Kidney (tissue), 14 donors: Measurements from ENCODE around the gene ANAPC15. TPM values are rescaled to one million over a fixed set of nuclear protein-coding genes. Genes with fewer than 3 reads are reported as not detected.

Source experiments
- DNase-seq, 5 donors: peaks; one replicate each; pipeline ENCODE4 v3.0.0-alpha.2; 2013 to 2020
- FAIRE-seq: peaks from 2 replicates; lab custom pipeline; 2012; peaks lifted over from hg19 to GRCh38; lab: Jason Lieb, UNC
- H3K27ac ChIP-seq, 2 donors: one replicate each; pipeline ENCODE4 v1.7.0; 2013; ENCODE audit warnings: low read depth in 2 of 2, low read length in 2 of 2, inconsistent platforms in 1 of 2
- H3K27me3 ChIP-seq: one replicate; pipeline ENCODE4 v1.7.1; 2013; ENCODE audit warnings: low read length, inconsistent platforms; ENCODE audit not compliant: control insufficient read depth, insufficient read depth
- H3K36me3 ChIP-seq, 3 donors: one replicate each; pipeline versions ENCODE4 v1.7.0 to v1.7.1; 2013; ENCODE audit warnings: low read length in 3 of 3, control low read depth in 1 of 3, inconsistent platforms in 1 of 3; ENCODE audit not compliant: insufficient read depth in 3 of 3, control insufficient read depth in 2 of 3
- H3K4me1 ChIP-seq, 3 donors: one replicate each; pipeline versions ENCODE4 v1.7.0 to v1.7.1; 2013; ENCODE audit warnings: low read length in 3 of 3, inconsistent platforms in 1 of 3, low read depth in 1 of 3; ENCODE audit not compliant: control insufficient read depth in 2 of 3, insufficient read depth in 2 of 3
- H3K4me3 ChIP-seq, 3 donors: one replicate each; pipeline versions ENCODE4 v1.7.0 to v1.8.1; 2013; ENCODE audit warnings: low read length in 3 of 3, control low read depth in 1 of 3, inconsistent platforms in 1 of 3
- H3K9ac ChIP-seq, 3 donors: one replicate each; pipeline versions ENCODE4 v1.7.0 to v1.7.1; 2013; ENCODE audit warnings: low read length in 3 of 3, control low read depth in 1 of 3, inconsistent platforms in 1 of 3
- H3K9me3 ChIP-seq, 3 donors: one replicate each; pipeline versions ENCODE4 v1.7.0 to v1.7.1; 2013; ENCODE audit warnings: low read length in 3 of 3, control low read depth in 1 of 3, inconsistent platforms in 1 of 3; ENCODE audit not compliant: control insufficient read depth in 2 of 3, insufficient read depth in 1 of 3
- CTCF ChIP-seq: IDR thresholded peaks from 3 replicates; pipeline ENCODE4 v1.5.1; 2012; ENCODE audit warnings: mild to moderate bottlenecking, moderate library complexity, borderline replicate concordance; ENCODE audit not compliant: insufficient read depth; ENCODE audit errors: extremely low read depth
- intact Hi-C: fragments of 100-400 bp; cut with DNase I; formaldehyde crosslinking; loops from one replicate; pipeline ENCODE4 v1.11.1; 2022
- polyA plus RNA-seq: library from polyadenylated mRNA; stranded (reverse); fragments of 350-450 nt; fragmentation: Illumina TruSeq; extraction: RNeasy Lipid Tissue Mini Kit (QIAGEN cat#74804); gene quantifications from one replicate; pipeline ENCODE4 v1.2.3, GENCODE V29; 2014; ENCODE audit warnings: low read depth, low replicate concordance; ENCODE audit not compliant: insufficient read depth
- total RNA-seq: library from RNA; stranded (reverse); fragmentation: NEBNext Ultra II Directional; extraction: Animal tissue kit (Norgen Biotek cat#: 25700); gene quantifications from one replicate; pipeline ENCODE4 v1.2.1, GENCODE V29; 2021
- donor health status: control.
- donor health status: control.
- donor health status: control.
- donor health status: control.
- donor health status: control.
- donor health status: DM: yes; HTN: yes; CAD: no.
- donor health status: Normal renal cell carcinoma (clear cell type).

ANAPC15 gene
- total and polyA plus RNA-seq, 2 donors from 2014 or later, result 30.0 to 79.8 TPM

DNA sequence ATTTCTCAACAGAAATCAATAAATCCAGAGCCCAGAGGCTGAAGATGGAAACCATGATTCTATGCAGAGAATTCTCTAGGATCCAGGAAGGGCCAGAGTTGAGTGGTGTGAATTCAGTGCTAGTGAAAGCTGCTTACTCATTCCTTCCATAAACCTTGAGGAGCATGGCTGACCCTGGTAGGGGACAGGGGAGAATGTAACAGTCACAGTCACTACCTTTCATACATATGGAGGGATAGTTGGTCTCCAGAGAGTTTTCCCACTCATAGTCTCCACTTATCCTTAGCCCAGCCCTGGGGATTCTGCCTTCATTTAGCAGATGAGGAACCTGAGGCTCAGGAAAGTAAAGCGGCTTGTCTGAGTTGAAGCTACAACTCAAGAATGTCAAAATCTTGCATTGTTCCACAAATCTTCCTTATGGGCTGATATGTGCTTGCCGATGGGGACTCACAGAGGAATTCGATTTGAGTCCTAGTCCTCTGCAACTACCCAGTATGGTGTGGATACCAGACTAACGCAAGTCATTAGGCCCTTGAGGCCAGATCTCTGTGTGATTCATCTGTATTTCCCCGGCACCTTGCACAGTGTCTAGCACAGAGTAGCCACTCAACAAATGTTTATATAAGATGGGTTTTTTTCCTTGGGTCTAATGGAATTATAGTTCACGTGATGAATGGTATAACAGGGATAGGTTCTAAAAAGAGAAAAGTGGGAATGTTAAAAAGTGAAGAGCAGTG lies 3.7 kb upstream of the ANAPC15 start:
- TF ChIP-seq CTCF, result no peak
- Histone ChIP-seq H3K4me1 (peaks cover 3 to 11% (median 5%) of the 10 kb centered on the region in 3 donors), H3K9me3 (no peaks in the 10 kb centered on the region), H3K27ac (no peak overlapping the region), H3K27me3 (no peaks in the 10 kb centered on the region), H3K9ac (no peak overlapping the region), H3K36me3 (no peaks in the 10 kb centered on the region), H3K4me3 (no peak overlapping the region)
- intact Hi-C loops, result no loop called here
- DNase-seq, result no peak
- FAIRE-seq, result no peak

- H3K4me3 ChIP-seq, result no peak overlapping the region
- no peak overlapping the region for H3K27ac ChIP-seq
- intact Hi-C loops, result no loop called here
- peaks cover 0 to 2% (median 0%) of the 10 kb centered on the region in 3 donors for H3K36me3 ChIP-seq
- no peak overlapping the region for H3K9ac ChIP-seq
- TF ChIP-seq CTCF, result no peak
- peaks cover 3 to 11% (median 5%) of the 10 kb centered on the region in 3 donors for H3K4me1 ChIP-seq
- no peaks in the 10 kb centered on the region for H3K27me3 ChIP-seq
- no peaks in the 10 kb centered on the region for H3K9me3 ChIP-seq
- FAIRE-seq (no peak), DNase-seq (no peak)
These were observed 2.1 kb upstream of the ANAPC15 start for GRCh38 chr11:72114570-72114969.

DNA sequence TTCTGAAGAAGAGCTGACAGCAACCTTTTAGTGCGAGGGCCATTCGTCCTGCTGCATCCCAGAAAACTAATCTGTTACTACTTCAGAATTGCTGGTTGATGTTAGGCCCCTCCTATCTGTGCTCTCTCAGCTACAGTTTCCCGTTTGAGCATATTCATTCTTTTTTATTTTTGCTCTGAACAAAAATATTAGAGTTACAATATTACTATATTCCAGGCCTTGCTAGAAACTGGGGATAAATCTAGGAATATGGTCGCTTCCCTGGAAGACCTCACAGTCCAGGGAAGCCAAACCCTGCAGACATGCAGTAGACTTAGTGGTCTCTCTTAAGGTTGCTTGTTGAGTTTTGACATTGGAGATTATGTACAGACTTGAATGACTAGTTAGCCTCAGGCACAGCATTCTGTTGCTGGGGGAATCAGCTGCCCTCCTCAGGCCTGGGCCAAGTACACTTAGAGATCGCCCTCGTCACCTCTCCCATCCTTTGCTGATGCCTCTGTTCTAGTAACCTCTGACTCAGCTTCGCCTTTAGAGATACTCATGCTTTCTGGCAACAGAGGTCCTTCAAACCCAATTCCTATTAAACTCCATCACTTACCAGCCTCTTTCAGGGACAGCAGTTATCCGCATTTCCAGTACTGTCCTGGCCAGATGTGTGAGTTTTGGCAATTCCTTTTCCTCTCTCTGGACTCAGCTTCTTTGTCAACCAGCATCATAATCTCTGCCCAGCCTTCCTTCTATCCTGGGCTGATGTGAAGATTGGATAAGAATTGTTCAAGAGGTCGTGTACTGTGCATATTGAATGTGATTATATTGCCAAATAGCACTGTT lies 698 bp upstream of the ANAPC15 start:
- FAIRE-seq, result no peak

More for the DNA sequence above, 698 bp upstream of the ANAPC15 start:
- Histone ChIP-seq H3K27me3 (no peaks in the 10 kb centered on the region), H3K4me1 (peaks cover 3 to 11% (median 5%) of the 10 kb centered on the region in 3 donors), H3K36me3 (peaks cover 0 to 2% (median 0%) of the 10 kb centered on the region in 3 donors), H3K9ac (peak overlapping the region; percentile 4 to 87 (median 80)), H3K9me3 (no peaks in the 10 kb centered on the region), H3K4me3 (peak overlapping the region; percentile 80 to 94 (median 86)), H3K27ac (peak overlapping the region; percentile 95 to 99)
- DNase-seq, result peak in 1 of 5 donors; percentile 7
- intact Hi-C loops, result no loop called here
- no peak for TF ChIP-seq CTCF
